Stimulated activated CD8-positive, alpha-beta memory T cell treated with anti-CD3 and anti-CD28 coated beads, Interleukin-7, amount 100 ng/mL, for 24 hours (primary cell): ENCODE data around the gene PPP1R7.

ENCODE experiments used
- DNase-seq: peaks from one replicate; pipeline ENCODE4 v3.0.0-alpha.2; 2020; ENCODE audit warnings: low read depth

The PPP1R7 gene

DNA sequence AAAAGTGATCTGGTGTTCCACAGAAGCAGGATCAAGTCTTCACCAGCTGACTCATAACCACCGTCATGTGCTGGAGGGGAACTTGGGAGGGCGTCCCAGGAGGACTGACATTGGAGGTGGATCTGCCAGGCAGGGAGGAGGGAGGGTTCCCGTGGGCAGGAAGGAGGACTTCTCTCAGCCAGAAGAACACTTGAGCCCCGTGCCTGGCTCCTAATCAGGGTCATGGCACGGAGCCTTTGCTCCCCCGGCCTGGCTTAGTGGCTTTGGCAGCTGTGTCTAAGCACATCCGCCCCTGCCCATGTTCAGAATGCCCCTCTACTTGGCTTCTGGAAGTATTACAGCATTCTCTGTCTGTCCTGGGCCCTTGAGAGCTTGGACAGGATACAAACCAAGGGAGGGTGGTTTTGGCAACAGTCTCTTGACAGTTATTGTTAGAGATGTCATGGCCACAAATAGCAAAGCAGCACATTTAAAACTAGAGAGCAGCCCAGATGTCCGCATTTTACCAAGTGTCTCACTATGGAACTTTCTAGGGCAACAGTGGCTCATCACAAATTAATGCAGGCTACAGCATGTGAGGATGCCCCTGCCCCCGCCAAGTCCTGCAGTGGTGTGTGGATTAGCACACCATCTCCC, 11.5 kb downstream of the PPP1R7 start:
- no peak for DNase-seq

- DNase-seq: no peak
Observed at GRCh38 chr2:241163601-241164118, 13.4 kb downstream of the PPP1R7 start.

- DNase-seq: no peak
Observed at GRCh38 chr2:241168366-241168765, 18.1 kb downstream of the PPP1R7 start.

DNA sequence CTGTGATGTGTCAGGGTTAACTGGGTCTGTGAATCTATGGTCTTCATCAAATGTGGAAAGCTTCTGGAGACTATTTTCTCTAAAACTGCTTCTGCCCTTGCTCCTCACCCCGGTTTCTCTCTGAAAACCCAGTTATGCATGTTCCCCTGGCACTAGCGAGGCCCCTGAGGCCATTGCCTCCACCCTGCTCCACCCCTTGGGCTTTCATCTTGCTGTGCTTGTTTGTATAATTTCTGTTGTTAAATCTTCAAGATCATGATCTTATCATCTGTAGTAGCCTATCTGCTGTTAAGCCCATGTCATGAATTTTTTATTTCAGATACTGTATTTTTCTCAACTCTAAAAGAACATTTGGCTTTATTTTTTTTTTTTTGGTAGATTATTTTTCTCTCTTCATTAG, 23.3 kb downstream of the PPP1R7 start:
- no peak for DNase-seq

- DNase-seq: no peak
Observed at GRCh38 chr2:241177526-241178334, 27.5 kb downstream of the PPP1R7 start.

- no peak for DNase-seq
Observed at GRCh38 chr2:241178961-241179360, 28.7 kb downstream of the PPP1R7 start.

- DNase-seq: no peak
Observed at GRCh38 chr2:241179899-241180298, 29.6 kb downstream of the PPP1R7 start.

DNA sequence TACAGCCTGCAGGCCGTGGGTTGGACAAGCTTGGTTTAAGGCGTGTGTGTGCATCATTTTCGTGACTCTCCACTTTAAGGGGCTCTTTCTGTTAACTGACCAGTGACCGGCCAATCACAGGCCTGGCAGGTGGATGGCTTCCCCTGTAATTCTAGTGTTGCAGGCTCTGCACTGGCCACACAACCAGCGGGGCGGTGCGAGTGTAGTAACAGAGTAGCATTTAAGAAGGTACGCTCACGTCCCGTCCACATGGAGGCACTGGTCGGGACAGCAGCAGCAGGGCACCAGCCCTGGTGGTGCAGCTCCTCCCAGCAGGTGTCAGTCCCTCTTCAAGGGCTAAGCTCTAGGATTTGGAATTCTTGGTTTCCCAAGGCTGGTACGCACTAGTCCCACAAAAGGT, 30.2 kb downstream of the PPP1R7 start:
- DNase-seq: no peak

DNA sequence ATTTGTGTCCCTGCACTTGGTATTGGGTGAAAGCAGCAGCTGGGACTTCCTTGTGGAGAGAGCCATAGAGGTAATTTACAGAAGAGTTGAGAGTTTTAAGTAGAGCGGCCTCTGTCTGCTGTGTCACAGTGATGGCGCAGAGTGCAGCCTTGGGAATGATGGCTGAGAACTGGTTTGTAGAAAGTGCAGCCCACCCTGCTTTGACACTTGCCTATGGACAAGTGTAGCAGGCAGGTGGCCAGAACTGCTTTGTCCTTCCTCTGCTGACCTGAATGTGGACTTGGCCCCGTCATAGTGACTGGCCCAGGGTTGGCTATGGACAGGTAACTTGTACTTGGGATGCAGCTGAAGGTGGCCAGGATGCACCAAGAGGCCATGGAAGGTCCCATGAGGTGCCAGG, 31.9 kb downstream of the PPP1R7 start:
- DNase-seq: no peak

GRCh38 chr2:241182531-241183133, 32.4 kb downstream of the PPP1R7 start:
- DNase-seq: no peak

- no peak for DNase-seq
Observed at GRCh38 chr2:241183221-241183620, 33.0 kb downstream of the PPP1R7 start.

DNA sequence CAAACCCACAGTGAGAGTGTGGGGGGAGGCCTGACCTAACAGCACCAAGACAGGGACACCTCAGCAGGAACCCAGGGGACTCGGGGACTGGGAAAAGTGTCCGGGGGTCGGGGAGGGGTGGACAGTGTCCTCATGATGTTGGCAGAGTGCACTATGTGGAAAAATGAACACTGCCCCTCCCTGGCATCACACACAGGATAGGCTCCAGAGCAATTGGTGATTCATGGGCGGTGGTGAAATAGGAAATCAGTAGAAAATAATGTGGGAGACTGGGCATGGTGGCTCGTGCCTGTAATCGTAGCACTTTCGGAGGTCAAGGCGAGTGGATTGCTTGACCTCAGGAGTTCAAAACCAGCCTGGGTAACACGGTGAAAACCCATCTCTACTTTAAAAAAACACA, 34.6 kb downstream of the PPP1R7 start:
- no peak for DNase-seq

GRCh38 chr2:241185961-241186360, 35.7 kb downstream of the PPP1R7 start:
- no peak for DNase-seq

- DNase-seq: no peak
Observed at GRCh38 chr2:241187101-241187917, 37.0 kb downstream of the PPP1R7 start.

DNA sequence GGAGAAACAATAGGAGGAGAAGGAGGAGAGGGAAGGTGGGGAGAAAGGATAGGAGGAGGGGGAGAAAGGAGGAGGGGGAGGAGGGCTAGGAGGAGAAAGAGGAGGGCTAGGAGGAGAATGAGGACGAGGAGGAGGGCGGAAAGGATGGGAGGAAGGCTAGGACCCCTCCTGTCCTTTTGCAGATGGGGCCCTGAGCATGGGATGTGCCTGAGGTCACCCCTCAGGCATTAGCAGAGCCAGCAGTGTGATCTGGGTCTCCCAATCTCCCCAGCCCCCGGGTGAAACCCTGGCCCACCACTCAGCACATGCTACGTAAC, 37.6 kb downstream of the PPP1R7 start:
- DNase-seq: no peak

DNA sequence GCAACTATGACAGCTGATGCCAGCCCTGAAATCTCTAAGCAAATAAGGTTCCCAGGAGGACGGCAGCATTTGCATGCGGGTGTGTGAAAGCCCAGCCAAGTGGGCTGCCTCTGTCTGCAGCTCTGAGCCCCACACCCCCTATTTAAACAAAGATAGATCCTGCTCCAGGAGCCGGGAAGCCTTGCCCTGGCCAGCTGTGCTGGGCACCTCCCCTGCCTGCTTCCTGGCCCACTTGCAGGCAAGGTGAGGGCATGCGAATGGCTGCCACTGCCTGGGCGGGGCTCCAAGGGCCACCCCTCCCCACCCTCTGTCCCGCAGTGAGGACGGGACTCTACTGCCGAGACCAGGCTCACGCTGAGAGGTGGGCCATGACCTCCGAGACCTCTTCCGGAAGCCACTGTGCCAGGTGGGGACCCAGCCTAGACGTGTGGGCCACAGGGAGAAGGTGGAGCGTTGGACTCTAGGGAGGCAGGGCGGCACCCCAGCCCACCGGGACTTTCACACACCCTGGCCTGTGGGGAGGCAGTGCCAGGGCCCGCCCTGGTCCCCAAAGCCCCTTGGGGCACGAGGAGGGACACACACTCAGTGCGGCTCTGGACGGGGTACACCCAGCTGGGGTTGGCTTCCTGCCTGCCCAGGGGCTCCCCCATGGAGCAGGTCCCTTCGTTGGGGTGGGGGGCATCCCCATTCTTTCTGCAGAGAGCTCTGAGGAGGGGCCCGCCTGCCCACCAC, 38.3 kb downstream of the PPP1R7 start, which contains the start of gene ANO7:
TSS of gene ANO7 (plus strand) at position 317 of the 732 bp plus-strand sequence. CDS start 1,387 bp downstream, outside the sequence.
- DNase-seq: no peak

- DNase-seq: no peak
Observed at GRCh38 chr2:241189093-241189855, 39.0 kb downstream of the PPP1R7 start.

- DNase-seq: no peak
Observed at GRCh38 chr2:241189856-241190201, 39.6 kb downstream of the PPP1R7 start.

DNA sequence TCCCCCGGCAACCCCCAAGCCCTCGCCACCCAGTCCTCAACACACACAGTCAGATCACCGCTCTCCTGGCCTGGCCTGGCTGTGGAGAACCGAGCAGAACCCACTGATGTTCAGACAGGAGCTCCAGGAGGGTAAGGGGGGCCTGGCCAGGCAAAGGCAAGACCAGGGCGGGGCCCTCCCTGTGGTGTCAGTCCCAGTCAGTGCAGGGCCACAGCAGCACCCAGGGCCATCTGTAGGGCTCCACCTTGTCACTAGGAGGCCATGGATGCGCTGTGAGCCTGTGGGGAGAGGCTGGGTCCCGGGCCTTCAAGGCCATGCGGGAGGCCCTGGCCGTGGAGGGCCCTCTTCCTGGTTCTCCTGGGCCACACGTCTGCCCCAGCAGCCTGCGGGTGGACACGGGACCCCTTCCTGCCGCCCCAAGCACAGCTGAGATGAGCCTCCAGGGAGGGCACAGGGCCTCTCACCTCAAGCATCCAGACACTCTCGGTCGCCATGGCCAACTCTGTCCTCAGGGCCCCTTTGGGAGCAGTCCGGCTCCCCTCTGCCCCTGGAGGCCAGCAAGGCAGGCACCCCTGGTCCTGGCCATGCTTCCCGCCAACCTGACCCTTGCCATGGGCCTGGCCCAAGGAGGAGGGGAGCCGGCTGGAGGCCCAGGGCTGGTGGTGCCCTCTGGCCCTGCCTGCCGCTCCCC, 40.2 kb downstream of the PPP1R7 start:
- no peak for DNase-seq

DNA sequence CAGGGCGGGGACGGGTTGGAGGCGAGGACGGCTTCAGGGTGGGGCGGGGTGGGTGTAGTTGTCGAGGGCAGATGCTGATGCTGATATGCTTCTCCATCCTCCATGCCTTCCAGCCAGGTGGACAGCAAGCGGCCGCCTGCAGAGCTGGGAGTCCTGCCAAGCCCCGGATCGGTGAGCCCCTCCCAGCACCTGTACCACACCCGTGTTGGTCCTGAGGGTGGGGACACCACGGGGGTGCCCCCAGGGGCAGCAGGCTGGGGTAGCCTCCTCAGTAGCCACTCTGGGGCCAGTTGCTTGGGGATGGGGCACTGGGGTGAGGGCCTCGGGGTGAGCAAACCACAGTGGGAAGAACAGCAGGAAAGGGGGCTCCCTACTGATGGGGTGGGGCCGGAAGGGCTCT, 40.8 kb downstream of the PPP1R7 start:
- no peak for DNase-seq
